ENCODE data around the gene COL28A1.

- TF ChIP-seq REST (IDR thresholded peaks at IDR 0.05; ENCODE audit: insufficient read depth in 1 of 2, low read depth in 2 of 2, low read length in 2 of 2): no peak
- TF ChIP-seq TAF1 (IDR thresholded peaks at IDR 0.05; ENCODE audit: borderline replicate concordance, insufficient read depth, low read length): no peak
- TF ChIP-seq POLR2AphosphoS5 (IDR thresholded peaks at IDR 0.05; ENCODE audit: low read depth, low read length): no peak
- no peak for TF ChIP-seq SIN3A (IDR thresholded peaks at IDR 0.05; ENCODE audit: borderline replicate concordance, insufficient read depth, low read length)
Measured at GRCh38 chr7:7370076-7370475, 165.6 kb downstream of the COL28A1 start.

Measured in PFSK-1 (cell line).